SU-DHL-6 (cell line): ENCODE data around the gene ZNF780B.

Experiments
- EZH2phosphoT487 ChIP-seq: fragments of 200-600 bp; sonication (generic), shearing (Covaris generic); conservative IDR thresholded peaks from 2 replicates; pipeline ENCODE4 v1.6.1; 2018; ENCODE audit warnings: mild to moderate bottlenecking, antibody characterized with exemption, low read length, moderate library complexity, mixed read lengths
- TF ChIP-seq, protein P1 (sequence below): fragments of 200-600 bp; sonication (generic); IDR thresholded peaks from one replicate; pipeline ENCODE4 v1.5.1; 2017; ENCODE audit warnings: antibody characterized with exemption, mild to moderate bottlenecking, low read length, moderate library complexity; ENCODE audit not compliant: insufficient read depth, poor library complexity, severe bottlenecking

DNA sequence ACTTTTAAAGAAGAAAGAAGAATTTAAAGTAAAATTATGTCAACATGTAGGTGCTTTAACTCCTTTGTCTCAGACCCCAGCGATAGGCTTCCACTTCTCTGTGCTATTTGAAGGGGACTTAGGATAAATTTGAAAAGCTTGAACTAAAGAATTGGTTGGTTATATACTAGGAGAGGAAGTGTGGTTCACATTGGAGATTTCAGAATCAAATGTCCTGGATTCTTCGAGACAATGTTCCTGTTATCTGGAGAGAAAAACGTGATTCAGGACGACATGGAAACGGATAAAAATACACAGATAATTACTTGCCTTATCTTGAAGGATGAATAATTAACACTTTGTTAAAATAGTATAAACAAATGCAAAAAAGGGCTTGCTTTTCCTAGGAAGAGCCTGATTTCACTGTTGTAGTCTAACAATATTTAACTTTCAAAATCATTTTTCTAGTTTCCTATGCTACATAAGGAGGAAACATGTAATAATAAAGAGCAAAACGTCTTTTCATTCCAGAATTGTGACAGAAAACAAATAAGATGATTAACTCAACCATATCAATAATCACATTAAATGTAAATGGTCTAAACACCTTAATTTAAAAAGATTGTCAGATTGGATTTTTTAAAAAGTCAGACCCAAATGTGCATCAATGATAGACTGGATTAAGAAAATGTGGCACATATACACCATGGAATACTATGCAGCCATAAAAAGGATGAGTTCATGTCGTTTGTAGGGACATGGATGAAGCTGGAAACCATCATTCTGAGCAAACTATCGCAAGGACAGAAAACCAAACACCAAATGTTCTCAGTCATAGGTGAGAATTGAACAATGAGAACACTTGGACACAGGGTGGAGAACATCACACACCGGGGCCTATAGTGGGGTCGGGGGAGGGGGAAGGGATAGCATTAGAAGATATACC lies 35.4 kb upstream of the ZNF780B start:
- TF ChIP-seq, protein P1, sequence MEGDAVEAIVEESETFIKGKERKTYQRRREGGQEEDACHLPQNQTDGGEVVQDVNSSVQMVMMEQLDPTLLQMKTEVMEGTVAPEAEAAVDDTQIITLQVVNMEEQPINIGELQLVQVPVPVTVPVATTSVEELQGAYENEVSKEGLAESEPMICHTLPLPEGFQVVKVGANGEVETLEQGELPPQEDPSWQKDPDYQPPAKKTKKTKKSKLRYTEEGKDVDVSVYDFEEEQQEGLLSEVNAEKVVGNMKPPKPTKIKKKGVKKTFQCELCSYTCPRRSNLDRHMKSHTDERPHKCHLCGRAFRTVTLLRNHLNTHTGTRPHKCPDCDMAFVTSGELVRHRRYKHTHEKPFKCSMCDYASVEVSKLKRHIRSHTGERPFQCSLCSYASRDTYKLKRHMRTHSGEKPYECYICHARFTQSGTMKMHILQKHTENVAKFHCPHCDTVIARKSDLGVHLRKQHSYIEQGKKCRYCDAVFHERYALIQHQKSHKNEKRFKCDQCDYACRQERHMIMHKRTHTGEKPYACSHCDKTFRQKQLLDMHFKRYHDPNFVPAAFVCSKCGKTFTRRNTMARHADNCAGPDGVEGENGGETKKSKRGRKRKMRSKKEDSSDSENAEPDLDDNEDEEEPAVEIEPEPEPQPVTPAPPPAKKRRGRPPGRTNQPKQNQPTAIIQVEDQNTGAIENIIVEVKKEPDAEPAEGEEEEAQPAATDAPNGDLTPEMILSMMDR = no peak
- TF ChIP-seq EZH2phosphoT487 = no peak
